GM12878 (cell line): ENCODE results near the gene SIGLEC14. TPM values are rescaled to one million over a fixed set of nuclear protein-coding genes. Genes with fewer than 3 reads are reported as not detected.

Experiments used
- ATAC-seq: fragments of 200-7000 bp; cut with Tn5 transposase; 3 replicates; pipeline ENCODE4 v1.9.1; 2020; ENCODE audit warnings: mild to moderate bottlenecking, moderate library complexity
- BruUV-seq: library from RNA; stranded (reverse); fragments of 400-500 nt; replicated peaks from 2 replicates; lab custom pipeline; 2021; lab: Mats Ljungman, UMichigan
- CTCF ChIA-PET: fragments of 300-600 bp; sonication (Branson Sonifier 250); formaldehyde crosslinking; extraction: SDS; loops from one replicate; lab custom pipeline; 2021; ENCODE audit warnings: inconsistent platforms; lab: Yijun Ruan, JAX
- POLR2A ChIA-PET: fragments of 350-600 bp; formaldehyde crosslinking; extraction: SDS; loops from one replicate; lab custom pipeline; 2021; ENCODE audit warnings: inconsistent platforms; lab: Charles Lee
- RAD21 ChIA-PET: fragments of 300-600 bp; sonication (Branson Sonifier 250); formaldehyde crosslinking; loops from one replicate; lab custom pipeline; 2023; ENCODE audit warnings: antibody characterized with exemption; ENCODE audit not compliant: unreplicated experiment; lab: Charles Lee
- SMC1A ChIA-PET: fragments of 300-600 bp; sonication (Branson Sonifier 250); formaldehyde crosslinking; loops from one replicate; lab custom pipeline; 2023; ENCODE audit not compliant: unreplicated experiment, uncharacterized antibody; lab: Charles Lee
- DNase-seq: peaks from one replicate; pipeline ENCODE4 v3.0.0-alpha.2; 2011; ENCODE audit warnings: low read depth, low spot score
- FAIRE-seq: peaks from 3 replicates; lab custom pipeline; 2011; peaks lifted over from hg19 to GRCh38; lab: Jason Lieb, UNC
- H2AFZ ChIP-seq: 2 replicates; pipeline ENCODE4 v1.6.0; 2011; ENCODE audit warnings: low read depth, low read length, control low read depth; ENCODE audit not compliant: control insufficient read depth
- H3K27ac ChIP-seq: 2 replicates; pipeline ENCODE4 v1.5.1; 2011; ENCODE audit warnings: control low read depth; ENCODE audit not compliant: control insufficient read depth, insufficient read depth
- H3K27me3 ChIP-seq, 2 experiments: replicated peaks in 1 of 2; 2 replicates each; pipeline versions ENCODE4 v1.6.0 to v1.6.1; 2011; ENCODE audit warnings: low read length in 1 of 2; ENCODE audit not compliant: control insufficient read depth in 2 of 2, insufficient read depth in 2 of 2
- H3K36me3 ChIP-seq, 2 experiments: 2 replicates each; pipeline ENCODE4 v1.5.1; 2011; ENCODE audit warnings: low read length in 1 of 2; ENCODE audit not compliant: control insufficient read depth in 2 of 2, insufficient read depth in 2 of 2
- H3K4me1 ChIP-seq: 2 replicates; pipeline ENCODE4 v1.6.1; 2011; ENCODE audit warnings: mild to moderate bottlenecking, low read length, moderate library complexity, mixed read lengths; ENCODE audit not compliant: control insufficient read depth, insufficient read depth
- H3K4me2 ChIP-seq: 2 replicates; pipeline ENCODE4 v1.6.0; 2011; ENCODE audit warnings: control low read depth; ENCODE audit not compliant: control insufficient read depth, insufficient read depth
- H3K4me3 ChIP-seq: fragments of 200-600 bp; sonication (generic); 2 replicates; pipeline ENCODE4 v1.5.1; 2016
- H3K79me2 ChIP-seq: 2 replicates; pipeline ENCODE4 v1.6.0; 2011; ENCODE audit warnings: low read length; ENCODE audit not compliant: control insufficient read depth, insufficient read depth
- H3K9ac ChIP-seq: 2 replicates; pipeline ENCODE4 v1.8.0; 2011; ENCODE audit warnings: low read length, control low read depth, mixed read lengths; ENCODE audit not compliant: control insufficient read depth, insufficient read depth
- H3K9me3 ChIP-seq: replicated peaks from 3 replicates; pipeline ENCODE4 v1.5.1; 2011; ENCODE audit warnings: mild to moderate bottlenecking, low read length; ENCODE audit not compliant: control insufficient read depth, insufficient read depth
- H4K20me1 ChIP-seq: 2 replicates; pipeline ENCODE4 v1.6.0; 2011; ENCODE audit not compliant: control insufficient read depth, insufficient read depth
- BCL11A ChIP-seq: IDR thresholded peaks from 2 replicates; pipeline ENCODE4 v1.6.1; 2011; ENCODE audit warnings: low read depth, low read length
- BMI1 ChIP-seq: fragments of 450-650 bp; IDR thresholded peaks from 2 replicates; pipeline ENCODE4 v1.6.1; 2016; ENCODE audit warnings: mild to moderate bottlenecking, moderate library complexity, borderline replicate concordance
- CREB1 ChIP-seq: IDR thresholded peaks from 2 replicates; pipeline ENCODE4 v1.6.1; 2012; ENCODE audit warnings: low read depth, mild to moderate bottlenecking, inconsistent platforms
- EP300 ChIP-seq, 2 experiments: fragments of 150-350 bp in 1 of 2; IDR thresholded peaks; 2 replicates each; pipeline ENCODE4 v1.6.1; 2011 to 2012; ENCODE audit warnings: low read depth in 2 of 2, low read length in 2 of 2, borderline replicate concordance in 1 of 2, improper control_type of control experiment in 1 of 2, inconsistent platforms in 1 of 2; ENCODE audit not compliant: control insufficient read depth in 1 of 2
- POU2F2 ChIP-seq: IDR thresholded peaks from 3 replicates; pipeline ENCODE4 v1.6.1; 2011; ENCODE audit warnings: low read depth, mild to moderate bottlenecking, low read length, borderline replicate concordance
- TCF7 ChIP-seq: IDR thresholded peaks from 2 replicates; pipeline ENCODE4 v1.6.1; 2014; ENCODE audit warnings: antibody characterized with exemption, borderline replicate concordance
- WGBS: methylation state at CpG from one replicate; pipeline ENCODE4 v1.1.6; 2016; ENCODE audit warnings: low lambda C conversion rate; ENCODE audit not compliant: insufficient replicate concordance, insufficient coverage; ENCODE audit errors: missing lambda C conversion rate; 5-methylcytosine and 5-hydroxymethylcytosine counted together
- in situ Hi-C: fragments of 300-500 bp; cut with MboI; formaldehyde crosslinking; loops from 9 replicates; pipeline ENCODE4 v1.14.3; 2018; ENCODE audit warnings: mixed read lengths
- intact Hi-C: fragments of 100-400 bp; cut with micrococcal nuclease; formaldehyde crosslinking; loops from one replicate; pipeline ENCODE4 v1.14.2; 2022; ENCODE audit not compliant: unreplicated experiment
- polyA plus RNA-seq, 11 experiments: library from polyadenylated mRNA; depleted of rRNA in 4 of 11; unstranded in 6 of 11; stranded (reverse) in 5 of 11; fragments of >200 nt; fragmentation: Nextera tagmentation in 4 of 11; fragmentation: Illumina TruSeq in 1 of 11; extraction: Ambion mirVana in 4 of 11; extraction: Trizol in 1 of 11; gene quantifications; 1 replicate in 1 of 11; 2 replicates in 10 of 11; pipeline versions ENCODE4 v1.2.1 to v1.2.3, GENCODE V29; 2011 to 2016; ENCODE audit warnings: inconsistent platforms in 2 of 11, missing spikeins in 2 of 11, low read depth in 1 of 11
- total RNA-seq, 4 experiments: library from RNA; depleted of rRNA in 3 of 4; stranded (reverse); fragments of >200 nt in 3 of 4; fragmentation: Illumina TruSeq in 1 of 4; extraction: Trizol in 1 of 4; gene quantifications; 2 replicates each; pipeline versions ENCODE4 v1.2.1 to v1.2.3, GENCODE V29; 2013 to 2021
- TF ChIP-seq, protein P1 (sequence below), 3 experiments: IDR thresholded peaks in 2 of 3; conservative IDR thresholded peaks in 1 of 3; 2 replicates each; pipeline ENCODE4 v1.5.1; 2011; ENCODE audit warnings: low read depth in 3 of 3, low read length in 3 of 3, mild to moderate bottlenecking in 3 of 3, control low read depth in 2 of 3, moderate library complexity in 2 of 3, inconsistent platforms in 1 of 3, mixed read lengths in 1 of 3; ENCODE audit not compliant: control insufficient read depth in 2 of 3, insufficient read depth in 1 of 3; ENCODE audit errors: extremely low read depth in 1 of 3
- TF ChIP-seq, protein P2 (sequence below): fragments of 450-650 bp; IDR thresholded peaks from 2 replicates; pipeline ENCODE4 v1.6.1; 2016; ENCODE audit warnings: mild to moderate bottlenecking, moderate library complexity, borderline replicate concordance
- TF ChIP-seq, protein P3 (sequence below): IDR thresholded peaks from 2 replicates; pipeline ENCODE4 v1.6.1; 2012; ENCODE audit warnings: low read depth, low read length, improper control_type of control experiment
- TF ChIP-seq, protein P4 (sequence below): fragments of 450-650 bp; formaldehyde crosslinking; IDR thresholded peaks from 2 replicates; pipeline ENCODE4 v1.4.0; 2022; ENCODE audit warnings: mild to moderate bottlenecking, moderate library complexity

The SIGLEC14 gene
- total and polyA plus RNA-seq, 10 of the 15 experiments (the other 5 are each of a cell fraction or from before 2014, with no cell fraction given): 0.57 to 8.4 (median 4.6) TPM

DNA sequence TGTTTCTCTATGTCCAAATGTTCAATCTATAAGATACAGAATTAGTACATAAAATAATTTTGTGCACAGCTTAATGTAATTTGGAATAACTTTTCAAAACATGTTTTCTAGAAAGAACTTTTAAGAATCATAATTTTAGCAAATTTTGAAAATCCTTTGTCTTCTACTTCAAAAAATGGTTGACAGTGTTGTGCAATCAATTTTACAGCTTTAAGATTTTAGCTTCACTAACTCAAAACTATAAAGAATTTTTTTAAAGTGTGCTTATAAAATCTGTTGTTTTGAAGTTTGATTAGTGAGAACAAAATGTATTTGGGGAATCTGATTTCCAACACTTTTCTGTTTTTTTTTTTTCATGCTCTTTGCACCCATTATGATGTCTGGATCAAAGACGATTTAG lies 33.8 kb upstream of the SIGLEC14 start:
- FAIRE-seq (no peak), DNase-seq (no peak), ATAC-seq (no peak)
- WGBS: 6% methylated on average over 1 of the region's 1 CpG
- H3K4me2 ChIP-seq: no peak overlapping the region
- ChIA-PET SMC1A (interaction anchor here (0.8 to 2.0 kb wide), 2 partner anchors 23 to 201 kb away, joined by 3 to 5 read pairs; no protein-coding TSS in a partner anchor), RAD21 (no interaction called here), CTCF (interaction anchor here (1.6 kb wide), 1 partner anchor 97 kb away, joined by 5 read pairs; no protein-coding TSS in a partner anchor), POLR2A (no interaction called here)
- no peaks in the 10 kb centered on the region for H3K4me1 ChIP-seq
- H3K27ac ChIP-seq: no peak overlapping the region
- no peaks in the 10 kb centered on the region for H3K36me3 ChIP-seq
- no peak overlapping the region for H2AFZ ChIP-seq
- intact Hi-C loops: no loop called here
- no peaks in the 10 kb centered on the region for H3K79me2 ChIP-seq
- H3K9ac ChIP-seq: no peak overlapping the region
- H3K9me3 ChIP-seq: no peaks in the 10 kb centered on the region; the same call in 2 of the 3 replicates
- H3K4me3 ChIP-seq: no peak overlapping the region
- BruUV-seq: no TSS peak
- in situ Hi-C loops: no loop called here
- H3K27me3 ChIP-seq: no peaks in the 10 kb centered on the region
- H4K20me1 ChIP-seq: no peaks in the 10 kb centered on the region
- TF ChIP-seq, protein P1, sequence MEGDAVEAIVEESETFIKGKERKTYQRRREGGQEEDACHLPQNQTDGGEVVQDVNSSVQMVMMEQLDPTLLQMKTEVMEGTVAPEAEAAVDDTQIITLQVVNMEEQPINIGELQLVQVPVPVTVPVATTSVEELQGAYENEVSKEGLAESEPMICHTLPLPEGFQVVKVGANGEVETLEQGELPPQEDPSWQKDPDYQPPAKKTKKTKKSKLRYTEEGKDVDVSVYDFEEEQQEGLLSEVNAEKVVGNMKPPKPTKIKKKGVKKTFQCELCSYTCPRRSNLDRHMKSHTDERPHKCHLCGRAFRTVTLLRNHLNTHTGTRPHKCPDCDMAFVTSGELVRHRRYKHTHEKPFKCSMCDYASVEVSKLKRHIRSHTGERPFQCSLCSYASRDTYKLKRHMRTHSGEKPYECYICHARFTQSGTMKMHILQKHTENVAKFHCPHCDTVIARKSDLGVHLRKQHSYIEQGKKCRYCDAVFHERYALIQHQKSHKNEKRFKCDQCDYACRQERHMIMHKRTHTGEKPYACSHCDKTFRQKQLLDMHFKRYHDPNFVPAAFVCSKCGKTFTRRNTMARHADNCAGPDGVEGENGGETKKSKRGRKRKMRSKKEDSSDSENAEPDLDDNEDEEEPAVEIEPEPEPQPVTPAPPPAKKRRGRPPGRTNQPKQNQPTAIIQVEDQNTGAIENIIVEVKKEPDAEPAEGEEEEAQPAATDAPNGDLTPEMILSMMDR (IDR thresholded peaks at IDR 0.05 in 2 of 3, conservative IDR thresholded peaks at IDR 0.05 in 1 of 3; ENCODE audit: control insufficient read depth in 2 of 3, extremely low read depth in 1 of 3, insufficient read depth in 1 of 3, low read depth in 3 of 3, low read length in 3 of 3): no peak
- TF ChIP-seq TCF7 (no peak), EP300 (IDR thresholded peaks at IDR 0.05; ENCODE audit: borderline replicate concordance in 1 of 2, control insufficient read depth in 1 of 2, low read depth in 2 of 2, low read length in 2 of 2) (no peak), BMI1 (no peak), BCL11A (no peak), POU2F2 (no peak), CREB1 (no peak)
- TF ChIP-seq, protein P2, sequence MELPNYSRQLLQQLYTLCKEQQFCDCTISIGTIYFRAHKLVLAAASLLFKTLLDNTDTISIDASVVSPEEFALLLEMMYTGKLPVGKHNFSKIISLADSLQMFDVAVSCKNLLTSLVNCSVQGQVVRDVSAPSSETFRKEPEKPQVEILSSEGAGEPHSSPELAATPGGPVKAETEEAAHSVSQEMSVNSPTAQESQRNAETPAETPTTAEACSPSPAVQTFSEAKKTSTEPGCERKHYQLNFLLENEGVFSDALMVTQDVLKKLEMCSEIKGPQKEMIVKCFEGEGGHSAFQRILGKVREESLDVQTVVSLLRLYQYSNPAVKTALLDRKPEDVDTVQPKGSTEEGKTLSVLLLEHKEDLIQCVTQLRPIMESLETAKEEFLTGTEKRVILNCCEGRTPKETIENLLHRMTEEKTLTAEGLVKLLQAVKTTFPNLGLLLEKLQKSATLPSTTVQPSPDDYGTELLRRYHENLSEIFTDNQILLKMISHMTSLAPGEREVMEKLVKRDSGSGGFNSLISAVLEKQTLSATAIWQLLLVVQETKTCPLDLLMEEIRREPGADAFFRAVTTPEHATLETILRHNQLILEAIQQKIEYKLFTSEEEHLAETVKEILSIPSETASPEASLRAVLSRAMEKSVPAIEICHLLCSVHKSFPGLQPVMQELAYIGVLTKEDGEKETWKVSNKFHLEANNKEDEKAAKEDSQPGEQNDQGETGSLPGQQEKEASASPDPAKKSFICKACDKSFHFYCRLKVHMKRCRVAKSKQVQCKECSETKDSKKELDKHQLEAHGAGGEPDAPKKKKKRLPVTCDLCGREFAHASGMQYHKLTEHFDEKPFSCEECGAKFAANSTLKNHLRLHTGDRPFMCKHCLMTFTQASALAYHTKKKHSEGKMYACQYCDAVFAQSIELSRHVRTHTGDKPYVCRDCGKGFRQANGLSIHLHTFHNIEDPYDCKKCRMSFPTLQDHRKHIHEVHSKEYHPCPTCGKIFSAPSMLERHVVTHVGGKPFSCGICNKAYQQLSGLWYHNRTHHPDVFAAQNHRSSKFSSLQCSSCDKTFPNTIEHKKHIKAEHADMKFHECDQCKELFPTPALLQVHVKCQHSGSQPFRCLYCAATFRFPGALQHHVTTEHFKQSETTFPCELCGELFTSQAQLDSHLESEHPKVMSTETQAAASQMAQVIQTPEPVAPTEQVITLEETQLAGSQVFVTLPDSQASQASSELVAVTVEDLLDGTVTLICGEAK: no peak
- TF ChIP-seq, protein P3, sequence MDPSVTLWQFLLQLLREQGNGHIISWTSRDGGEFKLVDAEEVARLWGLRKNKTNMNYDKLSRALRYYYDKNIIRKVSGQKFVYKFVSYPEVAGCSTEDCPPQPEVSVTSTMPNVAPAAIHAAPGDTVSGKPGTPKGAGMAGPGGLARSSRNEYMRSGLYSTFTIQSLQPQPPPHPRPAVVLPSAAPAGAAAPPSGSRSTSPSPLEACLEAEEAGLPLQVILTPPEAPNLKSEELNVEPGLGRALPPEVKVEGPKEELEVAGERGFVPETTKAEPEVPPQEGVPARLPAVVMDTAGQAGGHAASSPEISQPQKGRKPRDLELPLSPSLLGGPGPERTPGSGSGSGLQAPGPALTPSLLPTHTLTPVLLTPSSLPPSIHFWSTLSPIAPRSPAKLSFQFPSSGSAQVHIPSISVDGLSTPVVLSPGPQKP: no peak
- TF ChIP-seq, protein P4, sequence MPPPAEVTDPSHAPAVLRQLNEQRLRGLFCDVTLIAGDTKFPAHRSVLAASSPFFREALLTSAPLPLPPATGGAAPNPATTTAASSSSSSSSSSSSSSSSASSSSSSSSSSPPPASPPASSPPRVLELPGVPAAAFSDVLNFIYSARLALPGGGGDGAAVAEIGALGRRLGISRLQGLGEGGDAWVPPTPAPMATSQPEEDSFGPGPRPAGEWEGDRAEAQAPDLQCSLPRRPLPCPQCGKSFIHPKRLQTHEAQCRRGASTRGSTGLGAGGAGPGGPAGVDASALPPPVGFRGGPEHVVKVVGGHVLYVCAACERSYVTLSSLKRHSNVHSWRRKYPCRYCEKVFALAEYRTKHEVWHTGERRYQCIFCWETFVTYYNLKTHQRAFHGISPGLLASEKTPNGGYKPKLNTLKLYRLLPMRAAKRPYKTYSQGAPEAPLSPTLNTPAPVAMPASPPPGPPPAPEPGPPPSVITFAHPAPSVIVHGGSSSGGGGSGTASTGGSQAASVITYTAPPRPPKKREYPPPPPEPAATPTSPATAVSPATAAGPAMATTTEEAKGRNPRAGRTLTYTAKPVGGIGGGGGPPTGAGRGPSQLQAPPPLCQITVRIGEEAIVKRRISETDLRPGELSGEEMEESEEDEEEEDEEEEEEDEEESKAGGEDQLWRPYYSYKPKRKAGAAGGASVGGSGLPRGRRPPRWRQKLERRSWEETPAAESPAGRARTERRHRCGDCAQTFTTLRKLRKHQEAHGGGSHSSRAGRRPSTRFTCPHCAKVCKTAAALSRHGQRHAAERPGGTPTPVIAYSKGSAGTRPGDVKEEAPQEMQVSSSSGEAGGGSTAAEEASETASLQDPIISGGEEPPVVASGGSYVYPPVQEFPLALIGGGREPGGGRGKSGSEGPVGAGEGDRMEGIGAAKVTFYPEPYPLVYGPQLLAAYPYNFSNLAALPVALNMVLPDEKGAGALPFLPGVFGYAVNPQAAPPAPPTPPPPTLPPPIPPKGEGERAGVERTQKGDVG (CRISPR knock-in tag): no peak
